Lower leg skin (tissue), 4 donors: ENCODE data around the gene GPR3. TPM values are rescaled to one million over a fixed set of nuclear protein-coding genes. Genes with fewer than 3 reads are reported as not detected.

ENCODE experiments used
- DNase-seq, 2 donors: peaks; one replicate each; pipeline ENCODE4 v3.0.0-alpha.2; 2019; ENCODE audit warnings: low spot score in 2 of 2
- H3K4me3 ChIP-seq: fragments of 200-600 bp; sonication (generic); 2 replicates; pipeline ENCODE4 v1.5.1; 2017; ENCODE audit warnings: mild to moderate bottlenecking, low read depth; ENCODE audit not compliant: poor library complexity, severe bottlenecking
- CTCF ChIP-seq, 3 donors: fragments of 450-650 bp; IDR thresholded peaks; one replicate each; pipeline ENCODE4 v1.5.1; 2016; ENCODE audit warnings: antibody characterized with exemption in 3 of 3, mild to moderate bottlenecking in 3 of 3, moderate library complexity in 2 of 3
- POLR2A ChIP-seq, 2 donors: fragments of 450-650 bp; IDR thresholded peaks; one replicate each; pipeline ENCODE4 v1.6.1; 2016 to 2017; ENCODE audit warnings: antibody characterized with exemption in 2 of 2, mild to moderate bottlenecking in 1 of 2, moderate library complexity in 1 of 2
- WGBS, 2 donors: methylation state at CpG; one replicate each; pipeline ENCODE4 v1.1.5; 2018; 5-methylcytosine and 5-hydroxymethylcytosine counted together
- intact Hi-C: fragments of 100-400 bp; cut with DNase I; formaldehyde crosslinking; loops from one replicate; pipeline ENCODE4 v1.15.0; 2023; ENCODE audit warnings: low total_unique reads
- total RNA-seq, 4 donors: library from RNA; depleted of rRNA; stranded (reverse); fragments of >200 nt; gene quantifications; one replicate each; pipeline ENCODE4 v1.1.0, GENCODE V29; 2016

The GPR3 gene
- total RNA-seq, 4 donors from 2014 or later, result 0.22 to 1.3 (median 0.68) TPM

- no peak overlapping the region for H3K4me3 ChIP-seq
- no peak for DNase-seq
- intact Hi-C loops, result no loop called here
- WGBS, 2 donors, result 46 to 64% methylated on average over 8 of the region's 8 CpGs
- TF ChIP-seq POLR2A (IDR thresholded peaks at IDR 0.05) (no peak), CTCF (IDR thresholded peaks at IDR 0.05) (no peak)
These were observed 40.8 kb upstream of the GPR3 start for GRCh38 chr1:27351541-27352107.

DNA sequence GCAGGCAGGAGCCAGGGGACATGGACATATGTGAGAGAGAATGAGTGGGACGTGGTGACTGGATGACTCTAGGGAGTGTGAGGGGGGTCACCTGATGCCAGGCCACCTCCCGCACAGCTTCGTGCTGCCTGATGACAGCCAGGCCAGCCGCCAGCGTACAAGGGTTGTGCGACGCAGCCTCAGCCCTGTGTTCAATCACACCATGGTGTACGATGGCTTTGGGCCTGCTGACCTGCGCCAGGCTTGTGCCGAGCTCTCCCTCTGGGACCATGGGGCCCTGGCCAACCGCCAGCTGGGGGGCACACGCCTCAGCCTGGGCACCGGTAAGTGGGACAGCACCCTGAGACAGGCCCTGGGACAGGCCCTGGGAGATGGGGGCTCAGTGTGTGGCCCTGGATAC, 39.3 kb upstream of the GPR3 start:
- DNase-seq, result no peak
- no peak for TF ChIP-seq POLR2A (IDR thresholded peaks at IDR 0.05)
- TF ChIP-seq CTCF (IDR thresholded peaks at IDR 0.05), result no peak
- intact Hi-C loops, result no loop called here
- H3K4me3 ChIP-seq, result no peak overlapping the region
- WGBS, 2 donors, result 82 to 91% methylated on average over 13 of the region's 13 CpGs

DNA sequence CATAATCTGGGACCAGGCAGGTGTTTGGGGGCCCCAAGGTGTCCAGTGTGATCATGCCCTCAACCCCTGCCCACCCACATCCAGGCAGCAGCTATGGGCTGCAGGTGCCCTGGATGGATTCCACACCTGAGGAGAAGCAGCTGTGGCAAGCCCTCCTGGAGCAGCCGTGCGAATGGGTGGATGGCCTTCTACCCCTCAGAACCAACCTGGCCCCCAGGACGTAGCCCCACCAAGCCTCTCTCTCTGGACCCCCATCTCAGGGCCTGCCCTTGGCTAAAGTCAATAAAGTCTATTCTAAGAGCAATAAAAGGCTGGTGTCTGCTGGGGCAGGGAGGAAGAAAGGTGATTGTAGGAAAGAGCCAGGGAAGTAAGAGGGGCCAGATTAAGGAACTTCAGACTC, 38.8 kb upstream of the GPR3 start:
- 88 to 89% methylated on average over 3 of the region's 3 CpGs for WGBS, 2 donors
- H3K4me3 ChIP-seq, result no peak overlapping the region
- intact Hi-C loops, result no loop called here
- TF ChIP-seq CTCF (IDR thresholded peaks at IDR 0.05) (no peak), POLR2A (IDR thresholded peaks at IDR 0.05) (no peak)
- DNase-seq, result no peak

DNA sequence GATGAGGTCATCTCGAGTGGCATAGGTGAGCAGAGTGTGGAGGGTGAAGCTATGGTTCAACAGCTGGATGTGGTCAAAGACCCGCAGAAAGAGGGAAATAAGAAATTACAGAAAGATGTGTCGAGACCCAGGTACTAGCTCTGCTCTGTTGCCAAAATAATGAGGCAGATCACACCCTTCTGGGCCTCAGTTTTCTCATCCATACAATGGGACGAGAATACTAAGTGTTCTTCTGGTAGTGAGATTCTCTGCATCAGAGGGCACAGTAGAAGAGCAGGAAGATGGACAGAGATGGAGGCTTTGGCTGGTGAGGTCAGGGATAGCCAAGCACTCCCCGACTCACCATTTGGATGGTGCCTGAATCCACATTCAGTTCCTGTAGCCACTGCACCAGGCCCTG, 36.7 kb upstream of the GPR3 start:
- DNase-seq, result no peak
- no peak overlapping the region for H3K4me3 ChIP-seq
- TF ChIP-seq CTCF (IDR thresholded peaks at IDR 0.05) (no peak), POLR2A (IDR thresholded peaks at IDR 0.05) (no peak)
- intact Hi-C loops, result no loop called here
- 92 to 93% methylated on average over 5 of the region's 5 CpGs for WGBS, 2 donors

DNA sequence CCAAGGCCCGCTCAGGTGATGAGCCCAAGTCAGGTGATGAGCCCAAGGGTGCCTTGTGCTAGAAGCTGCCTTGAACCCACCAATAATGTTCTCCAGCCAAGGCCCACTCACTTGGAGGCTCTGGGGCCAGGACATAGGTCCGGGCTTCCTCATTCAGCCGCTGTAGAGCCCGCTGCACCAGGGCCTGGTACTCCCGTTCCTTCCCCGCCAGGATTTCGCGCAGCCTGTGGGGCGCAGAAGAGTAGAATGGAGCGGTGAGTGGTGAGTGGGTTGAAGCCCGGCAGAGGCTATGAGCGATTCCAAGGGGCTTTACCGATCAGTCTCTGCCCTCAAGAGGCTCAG, 36.2 kb upstream of the GPR3 start:
- DNase-seq, result no peak
- WGBS, 2 donors, result 92 to 93% methylated on average over 12 to 13 of the region's 13 CpGs
- TF ChIP-seq CTCF (IDR thresholded peaks at IDR 0.05) (no peak), POLR2A (IDR thresholded peaks at IDR 0.05) (no peak)
- intact Hi-C loops, result no loop called here
- no peak overlapping the region for H3K4me3 ChIP-seq

- DNase-seq, result no peak
- H3K4me3 ChIP-seq, result no peak overlapping the region
- TF ChIP-seq POLR2A (IDR thresholded peaks at IDR 0.05) (no peak), CTCF (IDR thresholded peaks at IDR 0.05) (no peak)
- WGBS, 2 donors, result 51 to 62% methylated on average over 27 to 36 of the region's 37 CpGs
- intact Hi-C loops, result no loop called here
These were observed 35.7 kb upstream of the GPR3 start for GRCh38 chr1:27356619-27357280.
